PC-3 (cell line): ENCODE measurements around the gene TENM4.
A peak's percentile ranks its signal among the peaks of the same experiment; 100 is the strongest.

Experiments used
- CTCF ChIP-seq: fragments of 300-600 bp; sonication (generic); conservative IDR thresholded peaks from 2 replicates; pipeline ENCODE4 v1.5.1; 2017; ENCODE audit warnings: antibody characterized with exemption, low read depth, mild to moderate bottlenecking, low read length
- EZH2 ChIP-seq: fragments of 300-600 bp; sonication (generic); IDR thresholded peaks from one replicate; pipeline ENCODE4 v1.6.1; 2017; ENCODE audit warnings: antibody characterized with exemption, mild to moderate bottlenecking, low read length; ENCODE audit not compliant: unreplicated experiment
- EZH2phosphoT487 ChIP-seq: fragments of 300-600 bp; sonication (generic); IDR thresholded peaks from 2 replicates; pipeline ENCODE4 v1.6.1; 2018; ENCODE audit warnings: mild to moderate bottlenecking, antibody characterized with exemption, low read length, borderline replicate concordance

GRCh38 chr11:78801161-78801884 lies 639.5 kb downstream of the TENM4 start:
- TF ChIP-seq EZH2phosphoT487 (no peak), CTCF (peak; percentile 36; the same call in 1 of the 2 replicates), EZH2 (no peak)
